ENCODE data around the gene KIF1B. TPM values are rescaled to one million over a fixed set of nuclear protein-coding genes. Genes with fewer than 3 reads are reported as not detected.
A peak's percentile ranks its signal among the peaks of the same experiment; 100 is the strongest.

Gene KIF1B
- total and polyA plus RNA-seq, 10 donors = 1.6 to 53.5 (median 34.5) TPM

- H3K27me3 ChIP-seq (replicated peaks in 1 of 7) = no peaks in the 10 kb centered on the region
- H3K27ac ChIP-seq = peak overlapping the region; percentile 11 to 89 (median 78)
- no peak for TF ChIP-seq CTCF (IDR thresholded peaks at IDR 0.05 in 8 of 11, conservative IDR thresholded peaks at IDR 0.05 in 3 of 11)
- TF ChIP-seq POLR2A (IDR thresholded peaks at IDR 0.05) = no peak
- TF ChIP-seq POLR2AphosphoS5 (IDR thresholded peaks at IDR 0.05) = no peak
- no peak for DNase-seq
- peaks cover 0 to 17% (median 0%) of the 10 kb centered on the region in 6 donors for H3K36me3 ChIP-seq
- H3K4me1 ChIP-seq = peaks cover 3 to 44% (median 18%) of the 10 kb centered on the region in 6 donors
- WGBS, 5 donors = 82 to 92% (median 88%) methylated on average over 12 of the region's 12 CpGs
- H3K9me3 ChIP-seq = no peaks in the 10 kb centered on the region
- H3K4me3 ChIP-seq = peak overlapping the region in 1 of 8 donors; percentile 34
- intact Hi-C loops (cut with DNase I; ENCODE audit: low total_unique reads) = no loop called here
Observed at GRCh38 chr1:10386761-10387676, 176.6 kb downstream of the KIF1B start.

GRCh38 chr1:10387677-10388386, 177.5 kb downstream of the KIF1B start:
- WGBS, 5 donors = 43 to 49% (median 46%) methylated on average over 3 of the region's 3 CpGs
- Histone ChIP-seq H3K4me3 (peak overlapping the region in 2 of 8 donors; percentile 9 to 34), H3K9me3 (no peaks in the 10 kb centered on the region), H3K27me3 (replicated peaks in 1 of 7) (no peaks in the 10 kb centered on the region), H3K4me1 (peaks cover 3 to 44% (median 18%) of the 10 kb centered on the region in 6 donors), H3K36me3 (peaks cover 0 to 9% (median 0%) of the 10 kb centered on the region in 6 donors), H3K27ac (peak overlapping the region; percentile 11 to 89 (median 78))
- TF ChIP-seq POLR2A (IDR thresholded peaks at IDR 0.05) (no peak), CTCF (IDR thresholded peaks at IDR 0.05 in 8 of 11, conservative IDR thresholded peaks at IDR 0.05 in 3 of 11) (no peak), POLR2AphosphoS5 (IDR thresholded peaks at IDR 0.05) (no peak)
- intact Hi-C loops (cut with DNase I; ENCODE audit: low total_unique reads) = no loop called here
- no peak for DNase-seq

GRCh38 chr1:10388387-10388715, 178.0 kb downstream of the KIF1B start:
- Histone ChIP-seq H3K9me3 (no peaks in the 10 kb centered on the region), H3K27me3 (replicated peaks in 1 of 7) (no peaks in the 10 kb centered on the region), H3K4me3 (peak overlapping the region in 2 of 8 donors; percentile 9 to 34), H3K4me1 (peaks cover 3 to 44% (median 18%) of the 10 kb centered on the region in 6 donors), H3K27ac (peak overlapping the region in 7 of 8 donors; percentile 69 to 89 (median 79)), H3K36me3 (peaks cover 0 to 8% (median 0%) of the 10 kb centered on the region in 6 donors)
- intact Hi-C loops (cut with DNase I; ENCODE audit: low total_unique reads) = no loop called here
- DNase-seq = no peak
- no peak for TF ChIP-seq POLR2AphosphoS5 (IDR thresholded peaks at IDR 0.05)
- TF ChIP-seq CTCF (IDR thresholded peaks at IDR 0.05 in 8 of 11, conservative IDR thresholded peaks at IDR 0.05 in 3 of 11) = no peak
- no peak for TF ChIP-seq POLR2A (IDR thresholded peaks at IDR 0.05)
- WGBS, 5 donors = 37 to 54% (median 43%) methylated on average over 3 of the region's 3 CpGs
